Frontal cortex (tissue), 4 donors: ENCODE measurements around the gene PAK1IP1. TPM values are rescaled to one million over a fixed set of nuclear protein-coding genes. Genes with fewer than 3 reads are reported as not detected.
A peak's percentile ranks its signal among the peaks of the same experiment; 100 is the strongest.
"Not testable (repeated sequence)": the region's sequence is repeated elsewhere in the genome, so short reads cannot be mapped to it uniquely, and the experiment has no call there.

ENCODE experiments used
- DNase-seq, 2 donors: peaks; one replicate each; pipeline ENCODE4 v3.0.0; 2012; ENCODE audit warnings: low spot score in 2 of 2
- FAIRE-seq: peaks from 2 replicates; lab custom pipeline; 2012; peaks lifted over from hg19 to GRCh38; lab: Jason Lieb, UNC
- small RNA-seq: library from RNA; depleted of rRNA; stranded (forward); fragments of <200 nt; gene quantifications from one replicate; pipeline ENCODE3, GENCODE V24; 2014
- total RNA-seq: library from RNA; depleted of rRNA; stranded (reverse); fragments of >200 nt; gene quantifications from one replicate; pipeline ENCODE4 v1.2.3, GENCODE V29; 2014
- donor health status: control.
- donor health status: control.
- donor health status: control.

PAK1IP1 gene
- total RNA-seq, 1 donor from 2014 or later: 32.2 TPM

- FAIRE-seq (no peak), DNase-seq (no peak)
Measured at GRCh38 chr6:10736731-10737130, 42.0 kb downstream of the PAK1IP1 start.

GRCh38 chr6:10740061-10740460 lies 45.3 kb downstream of the PAK1IP1 start:
- no peak for FAIRE-seq
- DNase-seq: no peak

DNA sequence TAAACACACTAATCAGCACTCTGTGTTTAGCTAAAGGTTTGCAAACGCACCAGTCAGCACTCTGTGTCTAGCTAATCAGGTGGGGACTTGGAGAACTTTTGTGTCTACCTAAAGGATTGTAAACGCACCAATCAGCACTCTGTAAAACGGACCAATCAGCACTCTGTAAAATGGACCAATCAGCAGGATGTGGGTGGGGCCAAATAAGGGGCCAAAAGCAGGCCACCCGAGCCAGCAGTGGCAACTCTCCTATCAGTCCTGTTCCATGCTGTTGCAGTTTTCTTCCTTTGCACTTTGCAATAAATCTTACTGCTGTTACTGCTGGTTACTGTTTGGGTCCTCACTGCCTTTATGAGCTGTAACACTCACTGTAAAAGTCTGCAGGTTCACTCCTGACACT lies 46.9 kb downstream of the PAK1IP1 start:
- FAIRE-seq, DNase-seq: not testable (repeated sequence)

DNA sequence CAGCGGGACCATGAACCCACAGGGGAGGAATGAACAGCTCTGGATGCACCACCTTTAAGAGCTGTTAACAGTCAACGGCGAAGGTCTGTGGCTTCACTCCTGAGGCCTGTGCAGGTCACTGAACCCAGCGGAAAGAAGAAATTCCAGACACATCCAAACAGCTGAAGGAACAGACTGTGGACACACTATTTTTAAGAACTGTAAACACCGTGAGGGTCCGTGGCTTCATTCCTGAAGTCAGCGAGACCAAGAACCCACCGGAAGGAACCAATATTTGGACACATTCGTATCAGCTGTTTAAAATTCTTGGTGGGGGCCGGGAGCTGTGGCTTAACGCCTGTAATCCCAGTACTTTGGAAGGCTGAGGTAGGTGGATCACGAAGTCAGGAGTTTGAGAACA lies 47.5 kb downstream of the PAK1IP1 start:
- DNase-seq (no peak), FAIRE-seq (no peak)

GRCh38 chr6:10743515-10743914 lies 48.7 kb downstream of the PAK1IP1 start:
- FAIRE-seq: no peak
- no peak for DNase-seq

DNA sequence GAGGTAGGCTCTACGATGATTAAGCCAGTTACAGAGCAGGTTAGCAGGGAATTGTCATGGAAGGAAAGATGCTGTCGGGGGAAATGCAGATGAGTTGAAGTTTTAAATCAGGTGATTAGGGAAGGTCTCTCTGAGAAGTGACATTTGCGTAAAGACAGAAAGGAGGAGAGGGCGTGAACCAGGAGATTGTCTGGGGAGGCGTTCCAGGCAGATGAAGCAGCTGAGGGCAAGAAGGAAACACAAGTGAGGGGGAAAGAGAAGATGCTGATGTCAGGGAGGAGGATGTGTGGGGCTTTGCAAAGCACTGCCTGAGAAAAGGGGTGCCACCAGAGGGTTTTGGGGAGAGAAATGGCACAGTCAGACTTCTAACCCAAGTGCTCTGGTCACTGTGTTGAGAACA lies 50.3 kb downstream of the PAK1IP1 start:
- DNase-seq: no peak
- FAIRE-seq: no peak

- DNase-seq (no peak), FAIRE-seq (no peak)
Measured at GRCh38 chr6:10746915-10747250, 52.1 kb downstream of the PAK1IP1 start.

DNA sequence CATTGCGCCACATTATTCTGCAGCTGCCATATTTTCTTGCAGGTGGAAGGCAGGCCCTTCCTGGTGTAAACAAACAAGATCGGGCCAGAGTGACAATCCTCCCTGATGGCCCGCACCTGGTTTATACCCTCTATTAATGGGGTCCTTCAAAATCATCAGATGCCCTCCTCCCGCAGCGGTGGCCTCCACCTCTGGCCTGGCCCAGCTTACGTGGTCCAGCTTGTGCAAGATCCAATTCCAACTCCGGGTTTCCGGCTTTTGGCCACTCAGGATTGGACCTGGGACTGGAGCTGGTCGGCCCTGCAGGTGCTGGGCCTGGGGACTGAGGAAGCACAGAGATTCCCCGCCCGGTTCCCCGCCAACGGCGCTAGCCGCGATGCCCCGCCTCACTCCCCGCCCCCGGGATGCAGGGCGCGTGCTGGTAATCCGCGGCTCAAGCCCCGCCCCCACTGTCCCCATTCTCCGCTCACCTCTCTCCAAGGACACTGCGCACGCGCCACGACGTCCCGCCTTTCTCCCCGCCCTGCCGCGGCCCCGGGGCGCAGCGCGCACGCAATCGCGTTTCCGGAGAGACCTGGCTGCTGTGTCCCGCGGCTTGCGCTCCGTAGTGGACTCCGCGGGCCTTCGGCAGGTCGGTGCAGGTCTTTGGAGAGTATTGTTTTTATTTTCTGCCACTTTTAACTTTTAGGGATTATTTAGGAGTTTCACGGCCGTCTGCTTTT lies 52.6 kb downstream of the PAK1IP1 start, which contains the start of gene TMEM14B:
Gene TMEM14B (plus strand): TSS at position 555 of the 722 bp plus-strand sequence. CDS start 1,441 bp downstream, outside the sequence.
- FAIRE-seq (no peak), DNase-seq (peak; percentile 91 to 98)

DNA sequence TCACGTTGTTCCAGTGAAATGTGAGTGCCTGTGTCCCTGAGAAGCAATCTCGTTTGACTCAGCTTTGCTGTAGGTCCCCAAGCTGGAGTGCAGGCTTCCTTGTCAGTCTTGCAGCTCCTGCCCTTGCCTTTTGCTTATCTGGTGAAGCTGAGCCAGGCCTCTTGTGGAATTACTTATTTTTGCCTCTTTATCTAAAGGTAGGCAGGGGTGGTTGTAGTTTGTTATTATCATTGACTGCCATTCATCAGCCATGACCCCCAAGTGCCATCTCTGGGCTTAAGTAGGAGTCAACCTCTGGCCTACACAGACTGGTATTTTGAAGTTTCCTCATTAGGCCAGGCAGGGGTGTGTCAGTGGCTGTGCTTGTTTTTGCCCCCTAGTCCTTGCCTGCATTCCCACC lies 55.0 kb downstream of the PAK1IP1 start:
- no peak for FAIRE-seq
- DNase-seq: no peak

DNA sequence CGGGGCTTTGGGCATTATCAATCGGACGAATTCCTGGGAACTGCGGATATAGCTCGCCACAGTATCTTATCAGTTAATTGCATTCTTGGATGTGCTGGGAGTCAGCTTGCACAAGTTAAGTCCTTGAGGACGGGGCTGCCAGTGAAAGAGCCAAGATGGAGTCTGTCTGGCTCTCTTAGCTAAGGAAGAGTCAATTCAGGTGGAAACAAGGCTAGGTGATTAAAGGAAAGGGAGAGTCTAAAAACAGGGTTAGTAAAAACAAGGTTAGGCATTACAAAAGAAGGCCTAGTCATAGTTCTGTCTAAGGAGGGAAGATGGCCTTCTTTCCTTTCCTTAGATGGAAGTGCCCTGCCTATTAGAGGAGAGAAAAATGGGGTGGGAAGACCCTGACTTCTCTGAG lies 55.8 kb downstream of the PAK1IP1 start:
- not testable (repeated sequence) for FAIRE-seq

GRCh38 chr6:10751757-10752156 lies 57.0 kb downstream of the PAK1IP1 start:
- FAIRE-seq, DNase-seq: not testable (repeated sequence)

More for the DNA sequence above, 55.8 kb downstream of the PAK1IP1 start:
- DNase-seq: not testable (repeated sequence)

DNA sequence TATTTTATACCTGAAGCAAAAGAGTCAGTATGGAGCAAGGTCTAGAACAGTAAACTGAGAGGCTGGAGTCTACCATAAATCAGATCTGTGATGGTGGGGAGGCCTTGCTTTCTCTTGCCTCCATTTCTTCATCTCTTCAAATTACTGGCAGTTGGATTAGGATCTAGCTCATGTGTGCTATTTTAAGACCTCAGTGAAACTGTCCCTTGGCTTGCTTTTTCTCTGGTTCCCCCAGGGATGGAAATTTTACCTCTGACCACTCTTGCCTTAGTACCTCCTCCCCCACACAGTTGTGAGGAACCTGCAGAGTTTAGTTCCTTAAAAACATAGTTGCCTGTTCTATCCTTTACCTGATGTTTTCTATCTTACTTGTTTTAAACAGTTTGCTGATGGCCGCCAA lies 61.3 kb downstream of the PAK1IP1 start:
- FAIRE-seq (no peak), DNase-seq (no peak)

Small RNA genes lying within 50 kb of the gene (small RNA-seq; reads per million reads assigned to genes)
- gene RF00019: not detected
- gene RNA5SP203: not detected

Other genes with a start within 250 kb of the PAK1IP1 start
- 19.2 TPM for gene GCNT2, start 173.6 kb upstream of the PAK1IP1 start, total RNA-seq
- 0.82 TPM for gene C6orf52, start 356 bp upstream of the PAK1IP1 start, total RNA-seq
- 46.5 TPM for gene TMEM14C, start 28.1 kb downstream of the PAK1IP1 start, total RNA-seq
- 58.3 TPM for gene TMEM14B, start 52.8 kb downstream of the PAK1IP1 start, total RNA-seq
- gene MAK, start 143.6 kb downstream of the PAK1IP1 start, total RNA-seq: under 0.01 TPM
- not detected for gene GCM2, start 187.1 kb downstream of the PAK1IP1 start, total RNA-seq
- 5.7 TPM for gene SYCP2L, start 192.1 kb downstream of the PAK1IP1 start, total RNA-seq